Measurements from ENCODE around the gene TBCD.

The TBCD gene

DNA sequence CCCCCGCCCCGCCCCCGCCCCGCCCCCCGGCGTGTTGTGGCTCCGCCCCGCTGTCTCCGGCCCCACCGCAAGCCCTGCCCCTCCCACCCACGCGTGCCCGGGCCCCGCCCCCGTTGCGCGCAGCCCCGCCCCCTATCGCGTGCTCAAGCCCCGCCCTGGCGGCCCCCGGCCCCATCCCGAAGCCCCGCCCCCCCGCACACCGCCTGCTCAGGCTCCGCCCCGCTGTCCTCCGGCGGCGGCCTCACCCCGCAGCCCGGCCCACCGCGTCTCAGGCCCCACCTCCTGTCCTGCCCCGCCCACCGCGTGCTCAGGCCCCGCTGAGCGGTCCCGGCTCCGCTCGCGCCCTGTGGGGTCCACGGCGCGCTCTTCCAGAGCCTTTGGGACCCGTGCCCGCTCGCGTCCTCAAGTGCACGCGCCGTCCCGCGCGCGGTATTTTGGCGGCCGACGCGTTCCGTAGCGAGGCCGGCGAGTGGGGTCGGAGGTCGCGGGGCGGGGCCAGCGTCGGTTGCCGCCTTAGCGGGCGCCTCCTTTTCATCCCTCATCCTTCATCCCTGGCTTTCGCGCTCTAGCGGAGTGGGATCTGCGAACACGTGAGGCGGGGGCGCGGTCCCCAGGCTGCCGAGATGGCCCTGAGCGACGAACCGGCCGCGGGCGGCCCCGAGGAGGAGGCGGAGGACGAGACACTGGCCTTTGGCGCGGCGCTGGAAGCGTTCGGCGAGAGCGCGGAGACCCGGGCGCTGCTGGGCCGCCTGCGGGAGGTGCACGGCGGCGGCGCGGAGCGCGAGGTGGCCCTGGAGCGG is at the start of gene TBCD:
Gene TBCD, plus strand, starts transcription at position 495 of the 800 bp plus-strand sequence. Its CDS starts 129 bp downstream, at position 624.
- peak; percentile 87 for DNase-seq

DNA sequence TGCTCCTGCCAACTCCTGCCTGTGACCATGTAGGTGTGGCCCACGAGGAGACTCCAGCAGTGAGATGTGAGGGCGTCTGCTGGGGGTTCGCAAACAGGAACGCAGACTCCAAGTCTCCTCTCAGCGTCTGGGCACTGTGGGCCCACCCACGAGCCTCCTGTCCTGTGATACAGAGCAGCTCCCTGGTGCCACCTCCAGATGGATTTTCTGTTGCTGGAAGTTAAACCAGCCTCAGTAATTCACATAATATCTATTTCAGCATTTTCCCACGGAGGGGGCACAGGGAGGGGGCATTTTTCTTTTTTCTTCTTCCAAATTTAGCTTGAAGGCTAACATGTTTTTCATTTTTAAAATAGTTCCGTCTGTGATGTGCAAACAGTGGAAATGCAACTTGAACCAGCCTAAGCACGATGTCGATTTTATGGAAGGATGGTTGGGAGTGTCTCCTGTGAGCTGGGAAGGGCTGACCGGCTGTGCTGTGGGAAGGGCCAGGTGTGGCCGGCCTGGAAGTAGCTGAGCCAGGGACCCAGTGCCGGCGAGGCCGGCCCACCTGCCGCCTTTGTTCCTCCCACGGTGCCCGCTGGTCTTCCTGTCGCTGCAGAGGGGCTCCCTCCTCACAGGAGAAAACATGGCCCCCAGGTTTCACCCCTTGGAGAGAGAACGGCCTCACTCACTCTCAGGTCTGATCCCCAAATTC is 49.5 kb upstream of the TBCD start:
- no peak for DNase-seq

GRCh38 chr17:82703036-82703745 is 48.7 kb upstream of the TBCD start:
- no peak for DNase-seq

- DNase-seq, result no peak
Measured at GRCh38 chr17:82703935-82704865, 47.7 kb upstream of the TBCD start.

DNA sequence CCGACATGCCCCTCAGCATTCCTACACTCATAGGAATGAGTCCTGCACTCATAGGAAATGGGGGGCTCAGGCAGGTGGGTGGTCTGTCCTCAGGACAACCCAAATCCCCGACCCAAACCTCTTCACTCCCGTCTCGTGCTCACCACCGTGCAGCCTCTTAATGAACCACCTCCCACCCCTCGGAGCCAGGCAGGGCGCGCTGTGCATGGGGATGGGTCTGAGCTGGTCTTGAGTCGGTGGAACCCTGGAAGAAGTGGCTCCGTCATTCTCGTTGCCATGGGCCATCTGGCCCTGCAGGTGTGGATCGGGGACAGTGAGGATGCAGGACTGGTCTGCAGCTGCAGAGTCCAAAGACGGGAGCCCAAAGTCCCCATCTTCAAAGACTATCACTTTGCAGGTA is 47.0 kb upstream of the TBCD start:
- no peak for DNase-seq

DNA sequence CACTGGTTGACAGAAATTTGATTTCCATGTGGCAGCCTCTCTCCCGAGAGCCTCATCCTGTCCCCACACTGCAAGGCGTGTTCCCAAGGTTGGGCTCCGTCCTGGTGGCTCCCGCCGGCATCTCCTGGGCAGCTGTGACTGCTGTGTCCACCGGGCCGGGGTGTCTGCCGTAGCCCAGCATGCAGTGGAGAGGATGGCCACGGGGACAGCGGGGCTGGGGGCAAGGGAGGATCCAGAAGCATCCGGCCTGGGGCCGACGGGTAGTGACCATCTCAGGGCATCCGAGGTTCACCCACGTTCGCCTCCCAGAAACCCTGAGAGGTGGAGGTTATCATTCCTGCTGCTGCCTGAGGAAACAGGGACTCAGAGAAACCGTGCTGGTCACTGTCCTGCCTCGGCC is 46.1 kb upstream of the TBCD start:
- no peak for DNase-seq

- no peak for DNase-seq
Measured at GRCh38 chr17:82709024-82709675, 42.7 kb upstream of the TBCD start.

- DNase-seq, result no peak
Measured at GRCh38 chr17:82709676-82710498, 42.0 kb upstream of the TBCD start.

DNA sequence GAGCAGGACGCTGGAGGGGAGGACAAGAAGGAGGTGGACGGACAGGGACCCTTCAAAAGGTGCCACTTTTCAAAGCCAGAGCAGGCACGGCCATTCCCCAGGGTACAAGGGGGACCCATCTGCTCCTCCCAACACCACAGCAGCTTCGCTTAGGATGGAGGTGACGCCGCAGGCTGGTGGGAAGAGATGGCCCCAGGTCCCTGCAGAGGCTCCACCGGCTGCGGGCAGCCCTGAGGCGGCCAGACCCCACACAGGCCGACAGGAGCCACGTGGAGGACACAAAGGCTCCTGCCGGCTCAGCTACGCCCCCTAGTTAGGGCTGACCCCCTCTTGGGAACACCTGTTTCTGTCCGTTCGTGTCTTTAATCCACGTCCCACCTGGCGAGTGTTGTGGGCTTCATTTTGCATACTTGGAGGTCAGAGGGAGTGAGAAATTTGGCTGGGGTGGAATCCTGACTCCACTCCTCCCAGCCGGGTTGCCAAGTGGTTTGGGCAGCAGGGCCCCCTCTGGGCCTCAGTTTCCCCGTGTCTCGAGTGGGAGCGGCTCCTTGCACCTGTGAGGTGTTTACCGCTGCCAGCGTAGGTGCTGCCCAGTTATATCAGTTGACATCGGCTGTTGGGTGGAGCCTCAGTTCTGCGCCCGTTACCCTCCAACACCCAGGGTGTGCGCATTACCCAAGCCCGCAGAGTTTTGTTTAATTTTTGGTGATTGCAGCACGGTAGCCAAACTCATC is 41.2 kb upstream of the TBCD start:
- DNase-seq, result no peak

DNA sequence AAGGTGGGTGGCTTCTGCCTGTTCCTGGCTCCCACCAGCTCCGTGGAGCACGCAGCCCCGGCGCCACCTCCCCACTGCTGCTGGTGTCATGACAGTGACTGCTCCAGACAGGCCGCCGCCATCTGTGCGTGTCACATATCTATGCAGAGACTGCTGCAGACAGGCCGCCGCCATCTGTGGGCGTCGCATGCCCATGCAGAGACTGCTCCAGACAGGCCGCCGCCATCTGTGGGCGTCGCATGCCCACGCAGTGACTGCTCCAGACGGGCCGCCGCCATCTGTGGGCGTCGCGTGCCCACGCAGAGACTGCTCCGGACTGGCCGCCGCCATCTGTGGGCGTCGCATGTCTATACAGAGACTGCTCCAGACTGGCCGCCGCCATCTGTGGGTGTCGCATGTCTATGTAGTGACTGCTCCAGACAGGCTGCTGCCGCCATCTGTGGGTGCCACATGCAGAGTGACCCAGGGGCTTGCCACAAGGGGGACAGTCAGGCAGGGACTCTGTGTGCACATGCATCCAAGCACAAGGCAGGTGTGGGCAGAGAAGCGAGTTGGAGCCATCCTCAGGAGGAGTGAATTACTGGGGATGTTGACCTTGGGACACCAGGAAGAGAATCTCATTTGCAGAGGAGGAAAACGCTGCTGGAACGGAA is 38.7 kb upstream of the TBCD start:
- DNase-seq, result no peak

GRCh38 chr17:82716203-82717010 is 35.5 kb upstream of the TBCD start, which contains the start of gene FN3KRP:
Gene FN3KRP (plus strand): TSS chr17:82716706. CDS start chr17:82716756, 50 bp downstream.
- DNase-seq, result peak; percentile 89

- no peak for DNase-seq
Measured at GRCh38 chr17:82718986-82719685, 32.7 kb upstream of the TBCD start.

- no peak for DNase-seq
Measured at GRCh38 chr17:82720204-82720603, 31.7 kb upstream of the TBCD start.

- DNase-seq, result no peak
Measured at GRCh38 chr17:82722341-82723013, 29.4 kb upstream of the TBCD start.

DNA sequence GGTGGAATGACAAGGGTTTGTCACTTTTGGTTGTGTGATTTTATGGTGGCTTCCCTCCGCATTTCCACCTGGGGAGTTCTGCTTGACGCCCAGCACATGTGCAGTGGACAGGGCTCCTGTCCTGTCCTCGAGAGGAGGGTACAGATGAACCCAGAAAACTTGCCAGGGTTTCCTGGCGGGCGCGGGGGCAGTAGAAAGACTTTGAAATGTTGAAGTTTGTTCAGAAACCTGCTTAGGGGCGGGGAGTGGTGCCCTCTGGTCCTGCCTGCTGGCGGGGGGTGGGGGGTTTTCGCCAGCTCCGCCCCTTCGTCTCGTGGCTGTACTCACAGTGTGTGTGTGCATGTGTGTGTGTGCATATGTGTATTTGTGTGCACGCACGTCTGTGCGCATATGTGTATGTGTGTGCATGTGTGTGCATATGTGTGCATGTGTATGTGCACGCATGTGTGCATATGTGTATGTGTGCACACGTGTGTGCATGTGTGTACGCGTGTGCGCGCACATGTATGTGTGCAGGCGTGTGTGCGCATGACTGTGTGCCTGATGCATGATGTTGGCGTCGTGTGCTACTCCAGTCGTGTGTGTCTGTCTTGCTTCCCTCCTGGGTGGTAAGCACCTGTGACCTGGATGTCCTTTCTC is 28.6 kb upstream of the TBCD start:
- no peak for DNase-seq

DNA sequence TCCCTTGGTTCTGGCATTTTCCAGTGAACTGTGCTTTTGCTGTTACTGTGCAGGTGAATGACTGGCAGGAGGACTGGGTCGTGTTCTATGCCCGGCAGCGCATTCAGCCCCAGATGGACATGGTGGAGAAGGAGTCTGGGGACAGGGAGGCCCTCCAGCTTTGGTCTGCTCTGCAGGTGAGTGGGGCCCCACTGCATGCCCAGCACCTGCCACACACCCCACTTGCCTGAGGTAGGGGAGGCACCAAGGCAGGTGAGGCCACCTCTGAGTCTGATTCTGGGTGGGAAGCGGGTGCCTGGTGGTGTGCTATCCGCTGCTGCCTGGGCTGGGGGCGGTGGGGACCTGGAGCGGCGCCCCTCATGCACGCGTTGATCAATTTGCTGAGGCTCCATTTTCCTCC is 25.4 kb upstream of the TBCD start:
- no peak for DNase-seq
